Activated CD8-positive, alpha-beta T cell treated with anti-CD3 and anti-CD28 coated beads for 36 hours (primary cell): ENCODE results near the gene LMO3. TPM values are rescaled to one million over a fixed set of nuclear protein-coding genes. Genes with fewer than 3 reads are reported as not detected.
"Not testable (repeated sequence)": the region's sequence is repeated elsewhere in the genome, so short reads cannot be mapped to it uniquely, and the experiment has no call there.

Source experiments
- ATAC-seq: fragments of 200-7000 bp; cut with Tn5 transposase; one replicate; pipeline ENCODE4 v1.10.0; 2021; ENCODE audit warnings: mild to moderate bottlenecking, moderate library complexity
- CTCF ChIA-PET: fragments of 350-600 bp; sonication (Branson Sonifier 250); formaldehyde crosslinking; loops from one replicate; lab custom pipeline; 2021; ENCODE audit warnings: antibody characterized with exemption; lab: Charles Lee
- POLR2A ChIA-PET: fragments of 350-600 bp; sonication (Branson Sonifier 250); formaldehyde crosslinking; loops from one replicate; lab custom pipeline; 2021; ENCODE audit warnings: antibody characterized with exemption; lab: Charles Lee
- DNase-seq: peaks from one replicate; pipeline ENCODE4 v3.0.0-alpha.2; 2020
- H3K27ac Mint-ChIP-seq: one replicate; pipeline ENCODE4 v1.8.0; 2021; ENCODE audit warnings: mild to moderate bottlenecking, mixed read lengths
- H3K27me3 Mint-ChIP-seq: one replicate; pipeline ENCODE4 v1.8.0; 2021; ENCODE audit warnings: mixed read lengths
- H3K36me3 Mint-ChIP-seq: one replicate; pipeline ENCODE4 v1.8.0; 2021; ENCODE audit warnings: low read depth, mixed read lengths
- H3K4me1 Mint-ChIP-seq: one replicate; pipeline ENCODE4 v1.8.0; 2021; ENCODE audit warnings: low read depth, mixed read lengths
- H3K4me3 Mint-ChIP-seq: one replicate; pipeline ENCODE4 v1.8.0; 2021; ENCODE audit warnings: mild to moderate bottlenecking, moderate library complexity, mixed read lengths
- H3K9me3 Mint-ChIP-seq: one replicate; pipeline ENCODE4 v1.8.0; 2021; ENCODE audit warnings: mixed read lengths
- intact Hi-C: fragments of 100-400 bp; cut with micrococcal nuclease; formaldehyde crosslinking; loops from one replicate; pipeline ENCODE4 v1.10.0; 2022
- total RNA-seq, 2 experiments: library from RNA; stranded (reverse); gene quantifications; one replicate each; pipeline ENCODE4 v1.2.3, GENCODE V29; 2021
- TF ChIP-seq, protein P1 (sequence below): fragments of 200-600 bp; IDR thresholded peaks from one replicate; pipeline ENCODE4 v1.8.0; 2022; ENCODE audit warnings: antibody characterized with exemption, mild to moderate bottlenecking

The LMO3 gene
- total RNA-seq, 2 experiments from 2014 or later, result not detected

DNA sequence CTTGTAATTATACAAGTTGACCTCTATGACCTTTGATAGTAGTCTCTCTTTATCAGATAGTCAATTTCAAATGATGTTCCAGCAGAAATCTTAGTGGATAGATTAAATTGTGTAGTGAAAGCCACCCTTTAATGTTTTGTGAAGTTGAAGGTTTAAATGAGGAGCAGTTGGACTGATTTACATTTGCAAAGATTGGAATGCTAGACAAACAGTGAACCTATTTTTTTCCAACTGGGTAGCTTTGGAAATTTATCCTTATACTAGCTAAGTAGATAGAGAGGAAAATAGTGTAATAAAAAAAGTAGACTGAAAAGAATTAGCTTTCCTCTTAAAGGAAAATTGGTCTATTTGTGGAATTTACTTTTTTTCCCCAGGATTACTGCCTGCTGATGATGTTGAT is 53.7 kb downstream of the LMO3 start:
- intact Hi-C loops, result no loop called here
- H3K27me3 Mint-ChIP-seq, result no peaks in the 10 kb centered on the region
- ATAC-seq (no peak), DNase-seq (no peak)
- peaks cover 2% of the 10 kb centered on the region for H3K9me3 Mint-ChIP-seq
- CTCF ChIA-PET, result no interaction called here
- POLR2A ChIA-PET, result no interaction called here
- H3K4me3 Mint-ChIP-seq, result no peak overlapping the region
- H3K4me1 Mint-ChIP-seq, result no peaks in the 10 kb centered on the region
- H3K27ac Mint-ChIP-seq, result no peak overlapping the region
- TF ChIP-seq, protein P1, sequence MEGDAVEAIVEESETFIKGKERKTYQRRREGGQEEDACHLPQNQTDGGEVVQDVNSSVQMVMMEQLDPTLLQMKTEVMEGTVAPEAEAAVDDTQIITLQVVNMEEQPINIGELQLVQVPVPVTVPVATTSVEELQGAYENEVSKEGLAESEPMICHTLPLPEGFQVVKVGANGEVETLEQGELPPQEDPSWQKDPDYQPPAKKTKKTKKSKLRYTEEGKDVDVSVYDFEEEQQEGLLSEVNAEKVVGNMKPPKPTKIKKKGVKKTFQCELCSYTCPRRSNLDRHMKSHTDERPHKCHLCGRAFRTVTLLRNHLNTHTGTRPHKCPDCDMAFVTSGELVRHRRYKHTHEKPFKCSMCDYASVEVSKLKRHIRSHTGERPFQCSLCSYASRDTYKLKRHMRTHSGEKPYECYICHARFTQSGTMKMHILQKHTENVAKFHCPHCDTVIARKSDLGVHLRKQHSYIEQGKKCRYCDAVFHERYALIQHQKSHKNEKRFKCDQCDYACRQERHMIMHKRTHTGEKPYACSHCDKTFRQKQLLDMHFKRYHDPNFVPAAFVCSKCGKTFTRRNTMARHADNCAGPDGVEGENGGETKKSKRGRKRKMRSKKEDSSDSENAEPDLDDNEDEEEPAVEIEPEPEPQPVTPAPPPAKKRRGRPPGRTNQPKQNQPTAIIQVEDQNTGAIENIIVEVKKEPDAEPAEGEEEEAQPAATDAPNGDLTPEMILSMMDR, result no peak
- H3K36me3 Mint-ChIP-seq, result no peaks in the 10 kb centered on the region

GRCh38 chr12:16545836-16546235 is 60.1 kb downstream of the LMO3 start:
- DNase-seq (no peak), ATAC-seq (no peak)
- CTCF ChIA-PET, result no interaction called here
- Mint-ChIP-seq H3K4me1 (no peaks in the 10 kb centered on the region), H3K27ac (no peak overlapping the region), H3K36me3 (no peaks in the 10 kb centered on the region), H3K9me3 (peaks cover 5% of the 10 kb centered on the region), H3K4me3 (no peak overlapping the region), H3K27me3 (no peaks in the 10 kb centered on the region)
- POLR2A ChIA-PET, result no interaction called here
- TF ChIP-seq, protein P1, result no peak
- intact Hi-C loops, result no loop called here

DNA sequence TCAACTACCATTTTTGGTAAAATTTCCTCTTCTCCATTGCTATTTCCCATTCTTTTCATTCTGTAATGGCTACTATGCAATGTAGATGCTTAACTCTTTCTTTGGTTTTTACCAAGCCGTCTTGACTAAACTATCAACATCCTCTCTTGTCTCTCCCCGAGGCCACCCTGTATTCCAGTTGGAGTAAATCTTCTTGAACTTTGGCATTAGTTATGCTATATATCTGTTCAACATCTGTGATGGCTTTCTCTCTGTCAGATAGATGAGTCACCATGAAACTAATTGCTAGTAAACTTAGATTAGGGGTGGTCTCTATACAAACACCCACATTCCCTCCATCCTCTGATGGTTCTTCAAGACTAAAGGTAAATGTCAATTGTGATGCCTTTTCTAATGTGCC is 63.4 kb downstream of the LMO3 start:
- ATAC-seq (no peak), DNase-seq (no peak)
- ChIA-PET CTCF (no interaction called here), POLR2A (no interaction called here)
- peaks cover 9% of the 10 kb centered on the region for H3K9me3 Mint-ChIP-seq
- H3K36me3 Mint-ChIP-seq, result no peaks in the 10 kb centered on the region
- no peaks in the 10 kb centered on the region for H3K4me1 Mint-ChIP-seq
- H3K27ac Mint-ChIP-seq, result no peak overlapping the region
- no peak overlapping the region for H3K4me3 Mint-ChIP-seq
- intact Hi-C loops, result no loop called here
- TF ChIP-seq, protein P1, result no peak
- H3K27me3 Mint-ChIP-seq, result no peaks in the 10 kb centered on the region

DNA sequence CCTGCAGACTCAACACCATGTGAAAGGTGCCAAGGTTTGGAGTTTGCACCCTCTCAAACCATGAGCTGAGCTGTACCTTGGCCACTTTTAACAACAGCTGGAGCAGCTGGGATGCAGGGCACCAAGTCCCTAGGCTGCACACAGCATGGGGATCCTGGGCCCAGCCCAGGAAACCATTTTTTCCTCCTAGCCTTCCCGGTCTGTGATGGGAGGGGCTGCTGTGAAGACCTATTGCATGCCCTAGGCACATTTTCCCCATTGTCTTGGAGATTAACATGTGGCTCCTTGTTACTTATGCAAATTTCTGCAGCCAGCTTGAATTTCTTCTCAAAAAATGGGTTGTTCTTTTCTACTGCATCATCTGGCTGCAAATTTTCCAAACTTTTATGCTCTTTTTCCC is 68.3 kb downstream of the LMO3 start:
- ATAC-seq, CTCF ChIA-PET, intact Hi-C loops, H3K27me3 Mint-ChIP-seq, H3K4me3 Mint-ChIP-seq, H3K36me3 Mint-ChIP-seq, H3K27ac Mint-ChIP-seq, H3K4me1 Mint-ChIP-seq, DNase-seq, POLR2A ChIA-PET: not testable (repeated sequence)
- peaks cover 13% of the 10 kb centered on the region for H3K9me3 Mint-ChIP-seq

GRCh38 chr12:16531621-16532020 is 74.3 kb downstream of the LMO3 start:
- TF ChIP-seq, protein P1, result no peak
- Mint-ChIP-seq H3K4me3 (no peak overlapping the region), H3K36me3 (no peaks in the 10 kb centered on the region), H3K27me3 (no peaks in the 10 kb centered on the region), H3K27ac (no peak overlapping the region), H3K9me3 (peaks cover 3% of the 10 kb centered on the region), H3K4me1 (no peaks in the 10 kb centered on the region)
- ChIA-PET CTCF (no interaction called here), POLR2A (no interaction called here)
- ATAC-seq (no peak), DNase-seq (no peak)
- intact Hi-C loops, result no loop called here
